GM18868 (cell line): ENCODE results near the gene TRIM7.

ENCODE experiments used
- ATAC-seq: cut with Tn5 transposase; IDR thresholded peaks from one replicate; pipeline ENCODE4 v1.9.1; 2021; ENCODE audit warnings: mild to moderate bottlenecking, moderate library complexity; ENCODE audit not compliant: unreplicated experiment

TRIM7 gene

GRCh38 chr5:181233088-181233800 is 28.2 kb upstream of the TRIM7 start:
- ATAC-seq = no peak

DNA sequence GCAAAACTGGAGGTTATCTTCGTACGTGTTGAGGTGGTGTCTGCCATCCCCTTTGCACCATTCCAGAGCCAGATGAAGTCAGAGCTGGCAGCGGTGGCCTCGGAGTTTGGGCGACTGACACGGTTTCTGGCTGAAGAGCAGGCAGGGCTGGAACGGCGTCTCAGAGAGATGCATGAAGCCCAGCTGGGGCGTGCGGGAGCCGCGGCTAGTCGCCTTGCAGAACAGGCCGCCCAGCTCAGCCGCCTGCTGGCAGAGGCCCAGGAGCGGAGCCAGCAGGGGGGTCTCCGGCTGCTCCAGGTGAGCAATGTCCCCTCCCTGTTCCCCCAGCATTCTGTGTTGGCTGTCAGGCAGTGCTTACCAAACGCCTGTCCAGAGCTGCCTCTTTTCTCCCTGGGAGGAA is 27.6 kb upstream of the TRIM7 start:
- no peak for ATAC-seq

DNA sequence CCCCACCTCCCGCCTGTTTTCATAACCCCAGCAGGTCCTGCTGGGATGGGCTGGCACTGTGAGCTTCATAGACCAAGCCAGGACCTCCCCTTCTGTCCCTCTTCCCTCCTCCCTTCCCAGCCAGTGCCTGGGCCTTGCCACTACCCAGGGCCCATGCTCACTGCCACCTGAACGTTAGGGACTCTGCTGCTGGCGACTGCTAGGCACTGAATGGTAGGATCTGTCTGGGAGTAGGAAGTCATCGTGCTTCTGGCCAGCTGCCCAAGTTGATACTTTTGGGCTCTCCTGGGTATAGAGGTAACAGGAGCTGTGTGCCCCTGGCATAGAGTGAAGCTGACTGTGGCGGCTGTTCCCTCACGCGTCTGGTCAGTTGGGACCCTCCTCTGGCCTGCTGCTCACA is 26.4 kb upstream of the TRIM7 start:
- no peak for ATAC-seq

GRCh38 chr5:181230551-181230950 is 25.6 kb upstream of the TRIM7 start:
- ATAC-seq = no peak

- no peak for ATAC-seq
Measured at GRCh38 chr5:181229996-181230395, 25.0 kb upstream of the TRIM7 start.

GRCh38 chr5:181224390-181225229 is 19.6 kb upstream of the TRIM7 start:
- no peak for ATAC-seq

GRCh38 chr5:181223729-181224389 is 18.9 kb upstream of the TRIM7 start:
- ATAC-seq = no peak

DNA sequence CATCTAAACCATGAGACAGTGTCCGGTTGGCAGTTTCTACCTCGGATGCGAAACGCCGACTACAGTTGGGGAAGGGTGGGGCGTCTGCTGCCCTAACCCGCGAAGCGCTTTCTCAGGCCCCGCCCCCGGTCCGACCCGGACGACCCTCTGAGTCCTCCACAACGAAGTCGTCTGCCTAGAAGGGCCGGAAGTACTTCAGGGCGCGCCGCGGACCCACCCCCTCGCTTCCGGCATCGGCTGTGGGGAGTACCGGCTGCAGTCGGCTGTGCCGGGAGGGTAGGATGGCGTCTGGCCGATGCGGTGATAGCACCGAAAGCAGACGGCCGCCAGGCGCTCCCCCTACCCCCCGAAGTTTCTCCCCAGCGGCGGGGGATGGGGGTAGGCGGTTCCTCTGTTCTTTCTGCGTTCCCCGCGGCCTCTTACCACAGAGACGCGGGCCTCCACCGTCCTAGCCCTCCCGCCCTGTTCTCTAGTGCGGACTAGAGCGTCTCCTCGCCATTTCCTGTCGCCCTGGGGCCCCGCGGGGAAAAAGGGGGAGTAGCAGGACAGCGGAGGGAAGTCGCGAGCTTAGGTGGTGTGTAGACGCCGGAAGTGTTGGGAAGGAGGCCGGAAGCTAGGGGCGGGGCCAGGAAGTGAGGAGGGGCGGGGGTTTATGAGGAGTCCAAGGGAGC is 18.2 kb upstream of the TRIM7 start, which contains the start of gene TRIM41:
TRIM41 (plus strand) TSS at position 224 of the 671 bp plus-strand sequence. CDS start 719 bp downstream, outside the sequence.
- ATAC-seq = peak; percentile 63

DNA sequence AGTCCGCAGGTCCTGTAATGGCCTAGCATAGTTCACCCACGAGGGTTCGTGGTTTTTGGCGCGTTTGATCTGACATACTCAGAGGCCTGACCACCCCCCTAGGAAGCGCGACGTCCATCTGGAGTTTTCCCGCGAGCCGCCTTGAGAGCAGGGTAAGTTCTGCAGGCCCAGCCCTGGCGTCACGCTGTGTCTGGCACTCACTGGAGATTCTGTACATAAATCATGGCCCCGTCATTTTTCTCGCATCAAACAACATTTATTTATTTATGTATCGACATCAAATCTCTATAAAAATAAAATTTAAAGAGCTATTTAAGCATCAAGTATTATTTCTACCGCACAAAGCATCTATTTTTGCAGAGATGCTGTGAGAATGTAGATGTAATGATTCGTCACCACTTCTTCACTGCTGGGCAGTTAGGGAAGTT is 17.6 kb upstream of the TRIM7 start:
- no peak for ATAC-seq

DNA sequence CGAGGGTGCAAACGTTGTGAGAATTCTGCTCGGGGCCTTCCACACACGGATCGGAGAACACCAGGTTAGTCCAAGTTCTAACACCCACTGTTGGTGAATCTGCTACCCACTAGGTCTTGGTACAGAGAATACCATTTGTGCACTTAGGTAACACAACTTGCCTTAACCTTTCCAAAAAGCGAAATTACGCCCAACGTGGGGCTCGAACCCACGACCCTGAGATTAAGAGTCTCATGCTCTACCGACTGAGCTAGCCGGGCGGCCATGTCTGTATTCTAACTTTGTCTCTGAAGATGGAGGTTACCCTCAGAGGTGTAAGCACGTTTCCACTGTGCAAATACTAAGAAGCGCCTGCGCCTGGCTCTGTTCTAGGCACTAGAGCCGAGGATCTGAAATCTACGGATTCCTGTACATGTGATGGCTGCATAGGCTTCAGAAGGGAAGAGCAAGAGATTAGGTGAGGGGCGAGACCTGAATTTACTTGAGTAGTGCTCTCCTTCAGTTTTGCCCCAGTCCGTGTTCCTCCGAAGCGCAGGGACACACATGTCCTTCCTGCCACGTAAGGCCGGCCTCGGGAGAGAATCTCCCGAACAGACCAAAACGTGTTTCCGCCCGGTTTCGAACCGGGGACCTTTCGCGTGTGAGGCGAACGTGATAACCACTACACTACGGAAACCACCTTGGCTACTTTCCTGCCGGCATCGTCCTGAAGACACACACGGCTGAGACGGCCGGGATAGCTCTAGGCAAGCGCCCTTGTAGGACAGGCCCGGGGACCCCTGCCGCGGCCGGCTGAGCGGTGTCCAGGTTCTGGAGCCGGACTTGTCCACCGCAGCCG is 17.0 kb upstream of the TRIM7 start:
- ATAC-seq = peak; percentile 29

DNA sequence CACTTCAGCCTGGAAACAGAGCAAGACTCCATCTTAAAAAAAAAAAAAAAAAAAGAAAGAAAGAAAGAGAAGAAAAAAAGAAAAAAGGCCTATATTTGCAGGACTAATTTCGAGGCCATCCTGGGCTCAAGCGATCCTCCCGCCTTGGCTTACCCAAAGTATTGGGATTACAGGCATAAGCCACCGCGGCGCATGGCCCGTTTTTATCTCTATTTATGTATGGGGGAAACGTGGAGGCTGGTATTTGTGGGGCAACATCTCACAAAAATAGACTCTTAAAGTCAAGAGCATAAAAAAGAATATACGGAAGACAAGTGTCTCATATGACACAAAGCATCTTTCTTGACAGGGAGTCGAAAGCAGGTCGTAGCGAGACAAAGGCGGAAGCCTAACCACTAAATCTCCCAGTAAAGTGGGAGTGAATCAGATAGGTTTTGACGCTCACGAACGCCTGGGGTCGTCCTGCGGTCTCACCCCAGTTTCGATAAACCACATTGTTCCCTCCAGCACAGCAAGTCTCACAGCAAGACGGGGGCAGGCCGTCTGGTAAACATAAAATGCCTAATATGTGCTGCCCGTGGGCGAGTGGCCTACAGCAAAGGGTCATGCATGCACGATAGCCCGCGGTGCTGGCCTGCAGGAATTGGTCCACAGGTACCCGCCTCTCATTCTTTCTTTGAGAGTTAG is 16.3 kb upstream of the TRIM7 start:
- ATAC-seq = no peak

DNA sequence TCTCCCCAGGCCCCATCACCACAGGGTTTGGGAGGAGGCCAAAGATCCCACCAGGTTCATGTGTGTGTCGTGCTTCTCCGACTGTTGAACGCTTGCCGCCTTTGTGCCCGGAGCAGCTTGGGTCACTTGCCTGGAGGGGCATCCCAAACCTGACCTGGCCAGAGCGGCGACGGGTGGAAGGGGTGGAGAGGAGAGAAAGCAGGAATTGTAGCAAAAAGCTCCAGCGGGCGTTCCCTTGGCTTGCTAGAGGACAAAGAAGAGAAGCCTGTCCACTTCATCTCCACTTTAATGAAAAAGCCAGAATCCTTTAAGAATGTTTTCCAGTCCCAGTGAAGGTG is 15.2 kb upstream of the TRIM7 start:
- no peak for ATAC-seq

DNA sequence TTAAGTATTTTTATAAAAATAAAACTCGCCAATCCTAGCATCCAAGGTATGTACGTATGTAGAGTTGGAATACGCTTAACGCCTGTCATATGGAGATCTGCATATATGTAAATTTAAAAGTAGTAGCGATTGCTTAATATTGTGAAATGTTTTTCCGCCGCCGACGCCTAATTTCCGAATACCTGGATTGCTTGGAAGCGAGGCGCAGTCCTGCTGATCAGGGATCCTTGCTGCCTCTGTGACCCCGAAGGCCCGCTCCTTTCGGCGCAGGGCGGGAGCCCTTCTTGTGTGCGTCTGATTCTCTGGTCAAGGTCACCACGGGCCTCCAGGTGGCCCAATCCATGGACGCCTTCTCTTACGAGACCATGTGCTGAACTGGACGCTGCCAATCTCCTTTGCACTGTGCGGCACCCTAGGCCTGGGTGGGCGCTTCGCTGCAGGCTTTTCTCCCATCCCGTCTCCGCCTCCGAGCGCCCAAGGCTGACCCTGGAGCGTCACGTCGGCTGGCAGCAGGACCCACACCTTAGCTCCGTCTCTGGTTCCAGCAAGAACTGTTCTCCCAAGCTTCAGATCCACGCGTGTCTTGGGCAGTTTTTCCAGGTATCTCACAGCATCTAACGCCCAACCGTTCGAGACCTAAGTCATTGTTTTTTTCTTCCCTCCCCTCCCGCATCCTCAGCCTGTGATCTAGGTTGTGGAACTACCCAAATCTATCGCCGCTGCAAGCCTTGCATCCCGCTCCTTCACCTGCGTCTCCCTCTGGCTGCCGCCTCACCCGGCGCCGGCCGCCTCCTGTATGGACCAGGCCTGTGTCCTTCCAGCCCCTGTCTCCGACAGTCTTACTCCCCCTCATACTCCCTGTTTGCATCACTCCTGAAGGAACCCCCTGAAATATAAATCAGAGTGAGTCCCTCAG is 14.5 kb upstream of the TRIM7 start:
- no peak for ATAC-seq

DNA sequence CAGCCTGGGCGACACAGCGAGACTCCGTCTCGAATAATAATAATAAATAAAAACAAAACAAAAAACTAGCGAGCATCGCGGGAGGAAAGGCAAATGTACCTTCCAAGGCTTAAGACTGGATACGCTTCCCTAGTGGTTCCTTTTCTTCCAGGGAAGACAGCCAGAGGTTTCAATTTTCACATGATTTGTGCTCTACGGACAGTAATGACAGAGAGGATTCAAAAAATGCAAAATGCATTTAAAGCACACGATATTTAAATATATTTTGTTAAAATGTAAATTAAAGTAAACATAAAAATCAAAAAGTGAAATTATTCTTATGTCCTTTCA is 13.8 kb upstream of the TRIM7 start:
- no peak for ATAC-seq

- ATAC-seq = no peak
Measured at GRCh38 chr5:181217803-181218062, 12.7 kb upstream of the TRIM7 start.

DNA sequence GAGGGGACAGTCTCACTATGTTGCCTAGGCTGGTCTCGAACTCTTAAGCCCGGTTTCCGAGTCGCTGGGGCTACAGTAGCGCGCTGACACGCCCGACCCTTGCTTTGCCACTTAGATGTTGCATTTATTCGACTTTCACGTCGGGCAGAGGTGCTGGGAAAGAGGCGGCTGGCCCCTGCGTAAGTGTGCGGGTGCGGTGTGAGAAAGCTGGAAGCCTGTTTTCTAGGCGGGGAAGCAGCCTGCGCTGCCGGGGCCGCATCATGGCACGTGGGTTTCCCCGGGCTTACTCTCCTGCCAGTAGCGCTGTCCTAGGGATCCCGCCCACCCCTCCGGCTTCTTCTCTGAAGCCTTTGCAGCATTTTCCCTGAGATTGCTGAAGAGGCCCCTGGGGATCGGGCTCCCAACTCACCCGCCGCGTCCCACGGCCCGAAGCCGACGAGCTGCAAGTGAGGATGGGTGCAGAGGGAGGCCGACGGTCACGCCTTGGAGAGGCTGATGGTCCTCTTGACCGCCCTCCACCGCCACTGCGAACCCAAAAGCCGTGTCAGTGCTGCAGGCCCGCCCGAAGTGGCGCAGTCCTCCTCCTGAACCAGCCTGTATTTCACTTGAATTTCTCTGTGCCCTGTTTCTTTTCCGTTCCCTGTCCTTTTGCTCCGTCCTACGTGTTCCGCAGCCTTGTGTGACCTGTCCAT is 12.3 kb upstream of the TRIM7 start:
- no peak for ATAC-seq

GRCh38 chr5:181215997-181216989 is 11.3 kb upstream of the TRIM7 start:
- no peak for ATAC-seq
